ENCODE results near the gene INS.
"Not testable (repeated sequence)": the region's sequence is repeated elsewhere in the genome, so short reads cannot be mapped to it uniquely, and the experiment has no call there.

The INS gene

GRCh38 chr11:2130881-2131352 is 30.1 kb downstream of the INS start:
- no peak for DNase-seq

GRCh38 chr11:2129699-2130366 is 31.2 kb downstream of the INS start:
- DNase-seq = no peak

- no peak for DNase-seq
These were observed 31.7 kb downstream of the INS start for GRCh38 chr11:2129308-2129698.

- no peak for DNase-seq
These were observed 32.3 kb downstream of the INS start for GRCh38 chr11:2128511-2129307.

- DNase-seq = no peak
These were observed 32.9 kb downstream of the INS start for GRCh38 chr11:2128130-2128510.

- DNase-seq = no peak
These were observed 33.4 kb downstream of the INS start for GRCh38 chr11:2127482-2128129.

GRCh38 chr11:2126520-2127085 is 34.4 kb downstream of the INS start:
- no peak for DNase-seq

GRCh38 chr11:2124736-2125484 is 36.1 kb downstream of the INS start:
- not testable (repeated sequence) for DNase-seq

GRCh38 chr11:2123628-2123960 is 37.4 kb downstream of the INS start:
- no peak for DNase-seq

GRCh38 chr11:2122907-2123627 is 37.9 kb downstream of the INS start:
- no peak for DNase-seq

- no peak for DNase-seq
These were observed 38.6 kb downstream of the INS start for GRCh38 chr11:2122222-2122906.

- DNase-seq = no peak
These were observed 39.5 kb downstream of the INS start for GRCh38 chr11:2121227-2122130.

- no peak for DNase-seq
These were observed 40.5 kb downstream of the INS start for GRCh38 chr11:2120359-2121100.

- DNase-seq = no peak
These were observed 42.3 kb downstream of the INS start for GRCh38 chr11:2118677-2119076.

- no peak for DNase-seq
These were observed 44.3 kb downstream of the INS start for GRCh38 chr11:2116680-2117079.

- no peak for DNase-seq
These were observed 45.7 kb downstream of the INS start for GRCh38 chr11:2115308-2115707.

GRCh38 chr11:2114430-2115241 is 46.4 kb downstream of the INS start:
- DNase-seq = no peak

GRCh38 chr11:2113776-2114175 is 47.2 kb downstream of the INS start:
- DNase-seq = no peak

- no peak for DNase-seq
These were observed 50.5 kb downstream of the INS start for GRCh38 chr11:2110521-2110920.

Data from inflammatory macrophage treated with lipopolysaccharide for 4 hours (primary cell).